IPS DF 4.7 (cell line): ENCODE measurements around the gene SOWAHA.

Source experiments
- DNase-seq: peaks from one replicate; pipeline ENCODE4 v3.0.0-alpha.2; 2013; ENCODE audit warnings: low spot score; ENCODE audit errors: extremely low read depth

Gene SOWAHA

DNA sequence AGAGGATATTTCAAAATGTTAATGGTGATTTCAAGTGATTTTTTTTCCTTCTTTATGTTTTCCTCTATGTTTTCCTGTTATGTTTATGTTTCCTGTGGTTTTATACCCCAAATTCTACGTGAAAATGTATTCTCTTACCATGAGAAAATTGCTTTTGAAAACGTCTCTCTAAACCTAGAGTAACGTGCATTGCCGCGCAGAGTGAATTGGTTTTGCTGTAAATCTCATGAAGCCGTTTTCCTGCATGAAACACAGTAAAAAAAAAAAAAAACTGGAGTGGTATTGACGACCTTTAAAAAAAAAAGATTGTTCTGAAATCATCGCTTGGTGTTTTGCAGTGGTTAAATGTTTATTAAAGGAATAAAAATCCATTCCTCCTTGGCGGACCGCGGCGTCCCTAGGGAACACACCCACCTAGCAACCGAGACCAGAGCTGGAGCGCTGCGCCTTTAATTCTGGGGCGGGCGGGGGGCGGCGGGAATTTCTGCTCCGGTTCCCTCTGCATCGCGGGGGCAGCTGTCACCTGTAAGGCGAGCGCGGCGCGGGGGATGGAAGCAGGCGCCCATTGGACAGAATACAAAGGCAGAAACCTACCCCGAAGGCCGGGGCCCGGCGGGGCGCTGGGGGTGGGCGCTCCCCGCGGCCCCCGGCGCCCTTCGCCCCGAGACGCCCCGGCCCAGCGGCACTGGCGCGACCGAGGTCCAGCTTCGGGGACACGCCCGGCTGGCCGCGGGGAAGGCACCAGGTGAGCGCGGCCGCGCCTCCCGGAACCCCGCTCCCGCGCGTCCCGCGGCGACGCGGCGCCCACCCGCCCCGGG lies at the start of gene SOWAHA:
Gene SOWAHA, plus strand, starts transcription at position 522 of the 818 bp plus-strand sequence. CDS start 320 bp downstream, outside the sequence.
- DNase-seq: no peak

DNA sequence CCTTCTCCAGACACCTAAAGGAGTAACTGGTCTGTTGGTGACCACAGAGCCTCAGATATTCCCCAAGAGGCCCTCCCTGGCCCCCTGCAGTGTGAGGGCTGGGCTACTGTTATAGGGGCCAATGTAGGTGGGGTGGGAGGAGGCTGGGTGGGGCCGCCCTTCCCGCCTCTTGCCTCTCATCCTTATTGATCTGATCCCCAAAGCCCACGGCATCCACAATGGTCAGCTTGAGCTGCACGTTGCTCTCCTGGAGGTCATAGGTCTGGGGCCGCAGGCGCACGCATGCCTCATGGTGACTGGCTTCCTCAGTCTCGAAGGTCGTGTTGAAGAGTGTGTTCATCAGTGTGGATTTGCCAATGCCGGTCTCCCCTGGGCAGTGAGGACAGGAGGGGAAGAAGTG lies 49.1 kb upstream of the SOWAHA start:
- DNase-seq: no peak

DNA sequence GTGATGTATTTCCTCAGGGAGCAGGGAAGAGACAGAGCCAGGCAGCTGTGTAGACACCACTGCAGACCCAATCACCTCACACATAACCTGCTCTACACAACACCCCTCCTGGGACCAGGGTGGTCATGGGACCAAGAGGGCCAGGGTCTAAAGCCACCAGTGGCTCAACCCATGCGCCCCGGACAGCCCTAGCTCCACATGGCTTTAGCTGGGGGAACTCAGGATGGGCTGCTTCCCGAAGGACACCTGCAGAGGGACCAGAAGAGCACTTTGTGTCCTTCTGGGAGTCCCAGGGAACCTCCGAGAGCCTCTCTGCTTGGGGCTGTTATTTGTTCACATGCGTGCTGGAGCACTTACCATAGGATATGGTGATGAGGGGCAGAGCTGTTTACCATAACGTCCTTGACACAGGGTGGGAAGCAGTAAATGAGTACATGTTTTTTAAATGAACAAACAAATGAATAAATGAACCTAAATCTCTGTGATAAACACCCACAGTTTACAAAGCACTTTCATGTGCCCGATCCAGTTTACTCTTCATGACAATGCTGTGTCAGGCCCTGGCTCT lies 48.3 kb upstream of the SOWAHA start:
- DNase-seq: no peak

DNA sequence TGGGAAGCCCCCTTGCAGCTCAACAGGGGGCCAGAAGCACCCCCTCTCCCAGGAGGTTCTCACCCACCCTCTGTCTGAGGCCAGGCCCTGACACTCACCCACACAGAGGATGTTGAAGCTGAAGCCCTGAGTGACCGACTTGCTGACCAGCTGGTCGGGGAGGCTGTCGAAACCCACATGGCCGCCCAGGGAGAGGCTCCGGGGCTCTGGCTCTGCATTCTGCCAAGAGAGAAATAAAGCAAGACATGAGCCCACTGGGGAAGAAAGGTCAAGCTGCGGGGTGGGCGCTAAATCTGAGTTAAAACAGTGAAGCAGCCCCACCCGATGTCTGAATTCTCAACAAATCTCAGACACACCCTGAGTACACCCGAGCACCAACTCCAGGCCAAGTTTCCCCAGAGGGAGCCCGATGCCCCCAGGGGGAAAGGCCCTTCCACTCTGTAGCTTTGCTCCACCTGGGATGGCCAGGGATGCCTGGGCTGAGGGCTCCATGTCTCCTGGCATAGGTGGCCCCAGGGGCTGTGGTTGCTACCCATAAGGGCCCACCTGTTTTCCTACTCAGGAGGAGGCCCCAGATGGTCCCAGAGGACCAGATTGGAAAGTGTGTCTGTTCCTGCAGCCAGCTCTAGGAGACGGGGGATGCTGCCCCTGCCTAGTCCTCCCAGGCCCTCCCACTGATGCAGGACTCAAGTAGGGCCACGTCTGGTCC lies 47.6 kb upstream of the SOWAHA start:
- DNase-seq: no peak

DNA sequence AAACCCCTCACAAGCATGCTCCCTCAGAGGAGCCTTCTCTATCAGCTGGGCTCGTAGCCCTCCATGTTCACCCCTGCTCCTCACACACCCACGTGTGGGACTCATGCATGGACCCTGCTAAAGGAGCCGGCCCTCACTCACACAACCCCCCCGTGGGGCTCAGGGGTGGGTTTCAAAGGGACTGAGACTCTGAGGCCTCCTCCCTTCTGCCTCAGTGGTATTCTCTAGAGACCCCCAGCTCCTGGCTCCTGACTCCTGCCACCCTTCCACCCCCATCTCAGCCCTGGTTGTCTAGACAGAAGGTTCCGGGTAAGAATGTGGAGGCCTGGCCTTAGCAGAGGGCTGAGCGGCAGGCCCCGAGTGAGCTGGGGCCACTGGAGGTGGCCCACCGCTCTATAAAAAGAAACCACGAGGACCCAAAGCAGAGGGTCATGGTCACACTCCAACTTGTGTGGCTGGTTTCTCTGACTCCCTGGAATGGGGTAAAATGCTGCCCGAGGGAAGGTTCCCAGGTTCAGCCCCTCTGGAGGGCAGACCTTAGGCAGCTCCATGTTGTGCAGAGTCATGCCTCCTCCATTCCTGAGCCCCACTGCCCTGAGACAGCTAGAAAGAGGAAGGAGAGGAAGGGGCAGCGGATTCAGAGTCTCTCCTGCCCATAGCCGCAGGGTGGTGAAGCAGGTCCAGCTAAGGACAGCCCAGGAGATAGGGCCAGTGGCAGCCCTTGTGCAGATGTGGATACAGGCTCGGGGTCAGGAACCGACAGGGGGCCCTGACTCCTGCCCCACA lies 46.9 kb upstream of the SOWAHA start:
- DNase-seq: no peak

DNA sequence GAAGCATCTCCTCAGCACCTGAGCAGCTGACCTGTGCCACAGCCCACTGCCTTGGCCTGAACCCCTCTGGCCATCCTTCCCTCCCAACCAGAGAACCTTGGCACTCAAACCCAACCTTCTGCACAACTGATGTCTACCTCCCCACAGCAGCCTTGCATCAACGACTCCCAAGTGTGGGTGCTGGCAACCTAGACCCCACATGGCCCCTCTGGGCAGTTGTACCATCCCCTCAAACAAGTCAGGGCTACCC lies 46.4 kb upstream of the SOWAHA start:
- DNase-seq: no peak

DNA sequence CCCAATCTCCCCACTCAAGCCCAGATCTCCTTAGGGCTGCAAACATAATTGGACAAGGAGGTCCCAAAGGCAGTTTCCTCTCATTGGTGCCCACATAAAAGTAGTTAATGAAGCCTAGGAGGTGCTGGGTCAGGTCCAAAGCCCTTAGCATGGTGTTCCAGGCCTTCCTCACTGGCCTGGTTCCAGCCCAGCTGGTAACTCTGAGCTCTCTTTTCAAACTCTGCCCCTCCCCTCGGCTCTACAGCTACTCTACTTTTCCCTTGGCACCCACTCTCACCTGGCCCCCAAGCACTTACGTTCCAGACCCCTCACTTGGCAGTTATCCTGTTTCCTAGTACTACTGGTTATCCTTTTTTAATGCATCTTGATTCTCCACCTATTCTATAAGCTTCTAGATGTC lies 46.0 kb upstream of the SOWAHA start:
- DNase-seq: no peak

DNA sequence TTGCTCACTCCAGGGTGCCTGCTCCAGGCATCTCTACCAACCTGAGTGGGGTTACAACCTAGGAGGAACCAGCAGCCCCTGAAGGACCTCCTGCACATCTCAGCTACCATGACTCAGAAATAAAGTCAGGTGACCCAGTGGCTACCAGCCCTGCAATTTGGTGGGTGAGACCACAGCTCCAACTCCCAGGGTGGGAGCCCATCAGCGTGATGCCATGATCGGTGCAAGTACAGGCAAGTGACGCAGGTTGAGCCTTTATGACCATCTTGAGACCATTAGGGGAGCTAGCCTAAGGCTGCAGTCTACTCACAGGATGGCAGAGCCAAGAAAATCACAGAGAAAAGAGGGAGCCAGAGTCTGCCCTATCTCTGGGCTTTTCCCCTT lies 44.6 kb upstream of the SOWAHA start:
- no peak for DNase-seq

DNA sequence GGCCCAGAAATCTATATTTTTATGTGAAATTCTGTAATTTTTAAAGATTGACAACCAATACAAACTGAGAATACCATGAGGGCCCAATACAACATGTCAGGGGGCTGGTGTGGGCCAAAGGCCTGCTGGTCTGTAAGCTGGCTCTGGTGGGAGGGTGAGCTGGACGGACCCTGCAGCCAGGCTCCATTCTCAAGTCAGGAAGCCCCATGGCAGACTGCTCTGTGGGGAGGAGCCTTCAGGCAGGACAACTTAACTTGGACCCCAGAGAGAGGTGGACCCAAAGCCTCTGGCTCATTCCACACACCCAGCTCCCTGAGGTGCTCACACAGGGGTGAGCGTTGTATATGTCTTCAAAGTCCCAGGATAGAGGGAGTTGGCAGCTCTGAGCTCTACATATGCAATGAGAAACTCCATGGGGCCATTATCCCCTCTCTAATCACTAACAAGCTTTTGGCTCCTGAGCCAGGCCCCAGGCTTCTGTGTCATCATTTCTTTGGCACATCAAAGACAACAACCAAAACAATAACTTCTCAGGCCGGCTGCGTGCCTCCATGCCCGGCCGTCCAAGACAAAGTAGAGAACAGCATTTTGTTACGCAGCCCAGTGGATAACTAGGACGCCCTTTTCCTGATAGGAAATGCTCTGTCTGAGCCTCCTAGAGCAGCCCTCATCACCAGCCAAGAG lies 42.5 kb upstream of the SOWAHA start:
- no peak for DNase-seq

DNA sequence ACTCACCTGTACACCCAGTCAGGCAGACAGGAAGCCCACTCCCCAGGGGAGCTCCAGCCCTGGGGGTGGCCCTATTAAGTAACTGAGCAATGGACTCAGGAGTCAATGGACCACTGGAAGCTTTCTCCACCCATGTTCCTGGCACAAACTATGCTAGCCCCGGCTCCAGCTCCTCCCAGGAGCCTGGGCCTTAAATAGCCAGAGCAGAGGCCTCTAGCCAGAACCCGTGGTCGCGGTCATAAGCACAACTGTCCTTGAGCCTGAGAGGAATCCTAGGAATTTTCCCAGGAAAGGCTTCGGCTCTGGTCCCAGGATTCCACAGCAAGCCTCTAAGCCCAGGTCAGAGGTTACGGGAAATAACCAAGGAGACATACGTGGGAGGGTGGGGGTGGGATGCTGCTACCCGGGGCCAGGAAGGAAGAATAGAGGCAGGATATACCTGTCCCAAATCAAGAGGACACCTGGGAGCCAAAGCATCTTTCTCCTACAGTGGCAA lies 41.6 kb upstream of the SOWAHA start:
- DNase-seq: no peak

DNA sequence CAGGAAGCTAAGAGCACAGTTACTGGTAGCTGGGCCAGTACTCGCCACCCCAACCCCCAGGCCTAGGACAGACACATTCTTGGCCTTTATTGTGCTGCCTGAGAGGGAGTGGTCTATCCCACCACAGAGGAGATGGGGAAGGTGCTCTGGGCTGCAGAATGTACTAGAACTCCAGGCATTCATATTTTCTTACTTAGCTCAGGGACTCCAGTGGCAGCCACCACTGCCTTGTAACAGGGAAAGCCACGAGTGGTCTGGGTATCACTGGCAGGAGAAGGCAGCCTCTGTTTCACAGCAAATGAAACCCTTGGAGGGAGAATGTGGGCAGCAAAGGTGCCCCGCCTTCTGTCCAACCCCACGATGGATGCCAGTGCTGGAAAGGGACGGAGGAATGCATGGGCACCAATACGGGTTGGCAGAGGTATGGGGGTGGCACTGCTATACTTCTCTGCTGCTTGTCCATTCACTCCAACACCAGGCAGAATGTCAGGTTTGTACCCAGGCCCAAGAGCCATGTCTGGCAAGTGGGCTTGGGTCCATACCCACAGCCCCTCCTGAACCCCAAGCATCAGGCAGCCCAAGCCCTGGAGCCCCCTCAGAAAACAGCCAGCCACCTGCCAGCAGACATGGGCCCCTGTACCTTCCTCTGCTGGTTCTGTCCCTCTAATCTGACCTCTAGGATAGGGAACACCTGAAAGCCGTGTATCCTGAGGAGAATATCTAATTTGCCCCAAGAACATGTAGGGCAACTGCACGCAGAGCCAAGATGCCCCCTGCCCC lies 40.6 kb upstream of the SOWAHA start:
- DNase-seq: no peak

DNA sequence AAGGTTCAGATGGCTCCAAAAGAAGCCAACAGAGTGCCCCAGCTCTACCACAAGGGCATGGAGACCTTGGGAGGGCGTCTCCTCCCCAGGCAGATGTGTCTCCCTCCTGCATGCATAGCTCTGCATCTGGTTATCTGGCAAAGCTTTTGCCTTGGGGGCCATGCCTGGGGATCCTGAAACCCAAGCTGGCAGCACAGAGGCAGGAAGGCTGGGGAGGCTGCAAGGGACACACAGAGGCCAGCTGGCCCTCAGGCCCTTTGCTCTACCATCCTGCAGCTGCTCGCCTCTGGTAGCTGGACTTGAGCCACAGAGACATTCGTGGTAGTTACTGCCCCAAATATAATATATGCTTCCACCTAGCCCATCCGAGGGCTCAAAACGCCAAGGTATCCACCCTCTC lies 40.0 kb upstream of the SOWAHA start:
- no peak for DNase-seq

DNA sequence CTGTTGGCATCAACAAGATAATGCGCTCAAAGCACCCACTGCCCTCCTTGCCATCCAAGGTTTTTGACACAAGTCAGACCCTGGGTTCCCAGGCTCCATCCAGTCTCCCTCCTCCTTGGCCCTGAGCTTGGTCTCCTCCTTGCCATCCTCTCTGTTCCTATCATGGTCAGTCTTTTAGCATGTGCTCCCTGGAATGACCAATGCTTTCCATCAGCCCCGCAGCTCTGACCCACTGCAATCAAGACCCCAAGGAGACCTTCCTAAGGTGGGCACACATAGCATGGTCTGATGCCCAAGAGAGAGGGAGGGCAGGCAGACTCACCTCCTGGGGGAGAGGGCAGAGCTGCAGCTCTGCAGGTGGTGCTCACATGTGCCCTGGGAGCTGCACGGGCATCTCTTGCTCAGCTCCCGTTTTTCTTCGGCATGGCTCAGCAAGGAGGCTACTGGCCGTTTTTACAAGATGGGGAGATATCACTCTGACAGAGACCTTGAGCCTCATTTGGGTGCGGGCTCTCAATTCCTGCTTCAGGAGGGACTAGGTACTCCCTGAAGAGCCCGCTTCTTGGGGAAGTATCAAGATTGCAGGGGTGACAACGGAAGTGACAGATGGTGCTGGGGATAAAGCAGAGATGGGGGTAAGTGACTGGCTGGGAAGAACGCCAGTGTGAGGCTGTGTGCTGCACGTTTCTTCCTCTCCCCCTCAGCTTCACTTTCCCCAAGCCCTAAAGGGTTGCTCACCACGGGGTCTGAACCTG lies 39.3 kb upstream of the SOWAHA start:
- DNase-seq: no peak

DNA sequence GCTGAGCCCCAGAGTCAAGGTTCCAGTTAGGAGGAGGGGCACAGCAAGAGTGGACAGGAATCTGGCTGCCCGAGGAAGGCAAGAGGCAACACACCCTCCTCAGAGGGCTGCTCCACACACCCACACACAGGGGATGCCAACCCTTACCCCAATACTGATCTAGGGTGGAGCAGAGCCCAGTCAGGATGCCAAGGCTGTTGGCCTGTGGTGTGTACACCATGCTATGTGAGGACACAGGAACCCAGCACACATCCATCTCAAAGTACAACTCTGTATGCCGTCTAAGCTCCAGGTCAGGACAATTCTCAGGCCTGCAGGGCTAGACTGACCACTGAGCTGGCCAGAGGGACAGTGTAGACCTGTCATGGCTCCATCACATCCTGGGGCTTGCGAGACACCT lies 38.7 kb upstream of the SOWAHA start:
- DNase-seq: no peak

DNA sequence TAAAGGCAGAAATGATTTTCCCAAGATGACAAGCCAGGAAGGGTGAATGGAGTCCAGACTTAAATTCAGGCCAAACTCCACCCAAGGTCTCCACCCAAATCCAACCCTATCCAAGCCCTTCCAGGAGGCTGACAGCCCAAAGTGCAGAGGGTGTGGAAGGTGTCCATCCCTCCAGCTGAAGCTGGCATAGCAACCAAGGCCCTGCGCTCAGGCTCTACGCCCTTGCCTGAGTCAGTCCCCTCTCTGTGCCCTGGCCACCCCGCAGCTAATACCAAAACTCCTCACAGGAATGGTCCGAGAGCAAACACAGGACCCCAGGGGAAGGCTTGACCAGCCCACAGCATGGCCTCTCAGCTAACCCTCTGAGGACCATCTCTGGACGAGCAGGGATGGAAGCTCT lies 38.2 kb upstream of the SOWAHA start:
- DNase-seq: no peak

DNA sequence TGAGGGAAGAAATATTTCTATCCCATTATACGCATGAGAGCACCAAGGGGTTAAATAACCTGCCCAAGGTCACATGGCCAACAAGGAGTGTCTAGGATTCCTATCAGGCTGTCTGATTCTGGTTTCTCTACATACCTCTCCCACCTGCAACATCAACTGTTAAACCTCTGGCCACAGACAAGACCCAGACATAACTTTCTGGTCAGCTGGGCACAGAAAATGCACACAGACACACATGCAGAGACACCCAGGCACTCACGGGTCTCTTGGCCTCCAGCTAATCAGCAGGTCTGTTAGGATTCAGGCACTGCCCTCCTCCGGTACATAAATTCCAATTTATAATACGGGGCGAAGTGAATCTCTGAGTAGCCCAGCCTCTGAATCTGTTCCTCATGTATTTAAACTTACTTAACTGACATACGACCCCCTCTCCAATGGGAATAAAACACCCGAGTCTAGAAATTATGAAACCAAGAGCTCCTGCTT lies 37.6 kb upstream of the SOWAHA start:
- no peak for DNase-seq

DNA sequence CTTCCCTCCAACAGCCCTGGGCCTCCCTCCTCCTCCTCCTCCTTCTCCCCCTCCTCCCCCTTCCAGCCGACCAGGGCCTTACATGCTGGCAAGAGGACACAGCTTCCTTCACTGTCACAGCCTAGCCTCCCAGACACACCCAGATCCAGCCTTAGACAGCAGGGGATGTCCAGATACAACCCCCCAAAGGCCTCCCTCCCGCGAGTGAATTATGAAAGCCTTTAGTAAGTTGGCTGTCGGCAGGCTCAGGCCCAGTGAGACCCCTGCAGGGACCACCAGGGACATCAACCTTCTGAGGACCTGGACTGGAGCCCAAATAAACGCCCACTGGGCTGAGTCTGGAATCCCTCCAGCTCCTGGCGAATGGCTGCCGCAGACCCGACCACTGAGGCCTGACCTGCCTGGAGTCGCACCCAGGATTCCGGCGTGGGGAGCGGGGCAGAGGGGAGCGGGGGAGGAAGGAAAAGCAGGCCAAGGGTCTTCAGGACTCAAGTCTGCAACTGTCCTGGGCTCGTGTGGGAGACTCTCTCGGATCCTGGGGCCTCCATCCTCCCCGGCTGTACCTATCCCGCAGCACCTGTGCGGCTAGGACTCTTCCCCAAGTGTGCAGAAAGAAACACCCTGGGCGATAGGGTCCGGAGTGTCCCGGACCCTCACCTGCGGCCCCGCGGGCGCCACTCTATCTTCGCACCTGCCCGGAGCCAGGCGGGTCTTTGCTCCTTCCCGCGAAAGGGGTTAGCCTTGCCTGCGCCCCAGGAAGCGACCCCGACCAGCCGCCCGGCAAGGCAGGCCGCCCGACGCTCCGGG lies 36.8 kb upstream of the SOWAHA start:
- DNase-seq: no peak

DNA sequence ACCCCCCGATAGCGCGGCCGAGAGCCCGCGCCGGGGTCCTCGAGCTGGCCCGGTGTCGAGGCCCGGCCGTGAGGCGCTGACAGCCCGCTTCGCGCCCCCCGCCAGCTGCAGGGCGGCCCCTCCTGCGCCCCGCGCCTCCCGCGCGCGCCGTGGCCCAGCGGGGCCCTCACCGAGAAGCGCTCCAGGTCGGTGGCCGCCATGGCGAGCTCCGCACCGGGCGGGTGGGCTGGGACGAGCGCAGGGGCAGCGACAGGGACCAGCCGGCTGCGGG lies 36.2 kb upstream of the SOWAHA start:
- DNase-seq: no peak
